GM12874 (cell line): ENCODE results near the gene CDH4.

Experiments
- TF ChIP-seq, protein P1 (sequence below): IDR thresholded peaks from 2 replicates; pipeline ENCODE4 v1.5.1; 2011; ENCODE audit warnings: low read depth, mild to moderate bottlenecking, control low read depth, low read length, moderate library complexity; ENCODE audit not compliant: insufficient read depth

CDH4 gene

DNA sequence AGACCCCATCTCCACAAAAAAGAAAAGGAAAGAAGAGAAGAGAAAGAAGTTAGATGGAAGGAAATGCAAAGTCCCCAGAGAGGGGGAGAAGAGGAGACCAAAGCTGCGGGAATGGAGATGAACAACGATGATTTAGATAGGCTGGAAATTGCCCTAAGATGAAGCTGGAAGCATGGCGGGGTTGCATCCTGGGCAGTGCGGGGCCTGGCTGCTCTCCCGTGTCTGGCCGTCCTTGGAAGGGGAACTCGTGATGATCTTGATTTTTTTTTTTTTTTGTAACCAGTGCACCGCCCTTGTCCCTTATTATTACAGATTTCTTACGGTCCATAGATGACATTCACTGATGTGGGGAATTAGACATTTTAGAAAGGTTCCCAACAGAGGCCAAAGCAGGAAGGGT lies 276.5 kb downstream of the CDH4 start:
- TF ChIP-seq, protein P1, sequence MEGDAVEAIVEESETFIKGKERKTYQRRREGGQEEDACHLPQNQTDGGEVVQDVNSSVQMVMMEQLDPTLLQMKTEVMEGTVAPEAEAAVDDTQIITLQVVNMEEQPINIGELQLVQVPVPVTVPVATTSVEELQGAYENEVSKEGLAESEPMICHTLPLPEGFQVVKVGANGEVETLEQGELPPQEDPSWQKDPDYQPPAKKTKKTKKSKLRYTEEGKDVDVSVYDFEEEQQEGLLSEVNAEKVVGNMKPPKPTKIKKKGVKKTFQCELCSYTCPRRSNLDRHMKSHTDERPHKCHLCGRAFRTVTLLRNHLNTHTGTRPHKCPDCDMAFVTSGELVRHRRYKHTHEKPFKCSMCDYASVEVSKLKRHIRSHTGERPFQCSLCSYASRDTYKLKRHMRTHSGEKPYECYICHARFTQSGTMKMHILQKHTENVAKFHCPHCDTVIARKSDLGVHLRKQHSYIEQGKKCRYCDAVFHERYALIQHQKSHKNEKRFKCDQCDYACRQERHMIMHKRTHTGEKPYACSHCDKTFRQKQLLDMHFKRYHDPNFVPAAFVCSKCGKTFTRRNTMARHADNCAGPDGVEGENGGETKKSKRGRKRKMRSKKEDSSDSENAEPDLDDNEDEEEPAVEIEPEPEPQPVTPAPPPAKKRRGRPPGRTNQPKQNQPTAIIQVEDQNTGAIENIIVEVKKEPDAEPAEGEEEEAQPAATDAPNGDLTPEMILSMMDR, result no peak

DNA sequence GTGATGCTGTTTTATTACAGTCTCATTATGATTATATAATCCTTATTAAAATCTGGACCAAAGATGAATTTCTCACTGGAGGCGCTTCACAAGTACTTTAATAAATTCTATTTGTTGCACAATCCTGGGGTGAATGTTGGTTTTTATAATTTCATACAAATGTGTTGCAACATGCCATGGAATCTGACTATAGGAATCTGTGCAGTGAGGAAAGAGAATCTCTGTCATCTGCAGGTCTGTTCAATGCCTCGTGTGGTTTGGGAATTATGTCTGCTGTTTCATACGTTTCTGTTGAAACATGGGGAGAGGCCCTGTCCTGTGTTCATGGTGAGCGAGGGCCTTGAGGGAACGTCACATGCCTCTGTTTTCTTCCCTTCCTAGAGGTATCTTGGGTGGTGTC lies 277.3 kb downstream of the CDH4 start:
- TF ChIP-seq, protein P1, result no peak

- TF ChIP-seq, protein P1, result no peak
Observed at GRCh38 chr20:61531553-61532345, 279.7 kb downstream of the CDH4 start.

DNA sequence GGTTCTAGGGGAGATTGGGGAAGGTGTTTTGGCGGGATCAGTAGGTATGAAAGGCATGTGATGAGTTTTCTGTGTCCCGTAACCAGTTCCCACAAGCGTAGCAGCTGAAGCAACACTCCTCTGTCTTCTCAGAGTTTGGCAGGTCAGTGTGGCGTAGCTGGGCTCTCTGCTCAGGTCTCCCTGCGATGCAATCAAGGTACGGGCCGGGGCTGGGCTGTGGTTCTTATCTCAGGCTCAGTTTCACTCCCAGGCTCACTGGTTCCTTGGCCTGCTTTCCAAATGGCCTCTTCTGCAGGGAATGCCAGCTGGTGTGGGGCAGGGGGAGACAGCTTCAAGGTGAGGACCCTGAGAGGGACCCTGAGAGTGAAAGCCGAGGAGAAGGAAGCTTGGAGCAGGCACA lies 280.7 kb downstream of the CDH4 start:
- TF ChIP-seq, protein P1, result no peak

GRCh38 chr20:61533231-61533631 lies 281.2 kb downstream of the CDH4 start:
- TF ChIP-seq, protein P1, result no peak

DNA sequence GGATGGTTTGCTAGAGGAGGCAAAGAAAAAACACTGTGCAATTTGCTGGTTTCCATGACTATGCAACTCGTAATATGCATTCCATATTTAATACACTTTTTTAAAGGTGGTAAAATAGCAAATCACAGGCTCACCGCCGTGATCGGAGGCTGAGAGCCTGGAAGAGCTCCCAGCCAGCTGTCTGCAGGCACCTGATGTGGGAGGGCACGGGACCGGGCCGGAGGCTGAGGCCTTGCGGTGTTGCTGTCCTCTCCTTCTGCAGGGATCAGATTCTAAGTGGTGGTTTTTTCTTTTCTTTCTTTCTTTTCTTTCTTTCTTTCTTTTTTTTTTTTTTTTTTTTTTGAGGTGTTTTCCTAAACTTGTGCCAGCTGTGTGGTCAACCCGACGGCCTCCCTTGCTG lies 282.3 kb downstream of the CDH4 start:
- TF ChIP-seq, protein P1, result no peak

- TF ChIP-seq, protein P1, result no peak
Observed at GRCh38 chr20:61535091-61535490, 283.0 kb downstream of the CDH4 start.
